Nephron progenitor cell (in vitro differentiated cells): ENCODE data around the gene ICOS.

ENCODE experiments used
- DNase-seq: peaks from one replicate; pipeline ENCODE4 v3.0.0; 2021
- H3K27ac Mint-ChIP-seq: 2 replicates; pipeline ENCODE4 v1.8.0; 2021; ENCODE audit warnings: mild to moderate bottlenecking, moderate library complexity, mixed read lengths
- H3K27me3 Mint-ChIP-seq: 2 replicates; pipeline ENCODE4 v1.8.0; 2021; ENCODE audit warnings: mild to moderate bottlenecking, low read depth, mixed read lengths; ENCODE audit not compliant: poor library complexity
- H3K36me3 Mint-ChIP-seq: 2 replicates; pipeline ENCODE4 v1.8.0; 2021; ENCODE audit warnings: low read depth, mixed read lengths
- H3K4me1 Mint-ChIP-seq: 2 replicates; pipeline ENCODE4 v1.8.0; 2021; ENCODE audit warnings: mixed read lengths
- H3K4me3 Mint-ChIP-seq: 2 replicates; pipeline ENCODE4 v1.8.0; 2021; ENCODE audit warnings: mild to moderate bottlenecking, moderate library complexity, mixed read lengths
- H3K9me3 Mint-ChIP-seq: 2 replicates; pipeline ENCODE4 v1.8.0; 2021; ENCODE audit warnings: mild to moderate bottlenecking, moderate library complexity, mixed read lengths
- TF ChIP-seq, protein P1 (sequence below): fragments of 200-600 bp; sonication (generic); IDR thresholded peaks from 2 replicates; pipeline ENCODE4 v1.5.0; 2021; ENCODE audit warnings: antibody characterized with exemption

Gene ICOS

DNA sequence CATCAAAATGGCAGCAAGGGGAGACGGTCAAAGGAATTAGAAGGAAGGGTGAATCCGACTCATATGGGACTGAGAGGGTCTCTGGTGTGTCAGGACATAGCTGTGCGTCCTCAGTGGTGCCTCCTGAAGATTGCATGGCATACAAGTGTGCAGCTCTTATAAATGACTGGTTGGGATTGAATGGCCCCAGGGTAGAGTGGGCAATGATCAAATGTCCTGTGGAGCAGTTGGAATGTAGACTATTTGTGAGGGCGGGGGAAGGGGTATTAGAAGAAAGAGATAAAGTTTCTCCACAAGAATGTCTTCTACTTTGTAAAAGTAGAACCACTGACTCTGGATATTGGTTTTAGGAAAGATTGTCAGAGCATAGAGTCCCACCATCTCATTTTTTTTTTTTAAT, 44.4 kb upstream of the ICOS start:
- Mint-ChIP-seq H3K9me3 (no peaks in the 10 kb centered on the region), H3K4me3 (no peak overlapping the region), H3K36me3 (no peaks in the 10 kb centered on the region), H3K27me3 (peaks cover 5% of the 10 kb centered on the region), H3K4me1 (no peaks in the 10 kb centered on the region), H3K27ac (no peak overlapping the region)
- TF ChIP-seq, protein P1, sequence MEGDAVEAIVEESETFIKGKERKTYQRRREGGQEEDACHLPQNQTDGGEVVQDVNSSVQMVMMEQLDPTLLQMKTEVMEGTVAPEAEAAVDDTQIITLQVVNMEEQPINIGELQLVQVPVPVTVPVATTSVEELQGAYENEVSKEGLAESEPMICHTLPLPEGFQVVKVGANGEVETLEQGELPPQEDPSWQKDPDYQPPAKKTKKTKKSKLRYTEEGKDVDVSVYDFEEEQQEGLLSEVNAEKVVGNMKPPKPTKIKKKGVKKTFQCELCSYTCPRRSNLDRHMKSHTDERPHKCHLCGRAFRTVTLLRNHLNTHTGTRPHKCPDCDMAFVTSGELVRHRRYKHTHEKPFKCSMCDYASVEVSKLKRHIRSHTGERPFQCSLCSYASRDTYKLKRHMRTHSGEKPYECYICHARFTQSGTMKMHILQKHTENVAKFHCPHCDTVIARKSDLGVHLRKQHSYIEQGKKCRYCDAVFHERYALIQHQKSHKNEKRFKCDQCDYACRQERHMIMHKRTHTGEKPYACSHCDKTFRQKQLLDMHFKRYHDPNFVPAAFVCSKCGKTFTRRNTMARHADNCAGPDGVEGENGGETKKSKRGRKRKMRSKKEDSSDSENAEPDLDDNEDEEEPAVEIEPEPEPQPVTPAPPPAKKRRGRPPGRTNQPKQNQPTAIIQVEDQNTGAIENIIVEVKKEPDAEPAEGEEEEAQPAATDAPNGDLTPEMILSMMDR = no peak
- DNase-seq = no peak

DNA sequence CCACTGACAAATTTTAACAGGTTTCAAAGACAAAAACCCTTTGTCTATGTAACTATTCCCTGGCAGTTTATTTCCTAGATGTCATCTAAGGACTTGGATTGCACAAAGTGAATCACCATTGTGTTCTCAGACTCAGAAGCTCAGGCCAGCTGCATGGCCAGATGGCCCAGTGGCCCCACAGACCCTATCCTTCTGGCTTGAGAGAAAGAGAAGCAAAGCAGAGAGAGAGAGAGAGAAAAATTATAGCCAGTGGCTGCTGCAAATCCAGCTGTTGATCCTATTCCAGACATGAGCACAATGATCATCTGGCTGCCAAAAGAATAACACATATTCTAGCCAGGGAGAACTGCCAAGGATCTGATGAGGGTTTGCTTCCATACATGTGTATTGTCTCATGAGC, 43.2 kb upstream of the ICOS start:
- Mint-ChIP-seq H3K4me3 (no peak overlapping the region), H3K9me3 (no peaks in the 10 kb centered on the region), H3K27ac (no peak overlapping the region), H3K36me3 (no peaks in the 10 kb centered on the region), H3K27me3 (peaks cover 10% of the 10 kb centered on the region), H3K4me1 (no peaks in the 10 kb centered on the region)
- DNase-seq = no peak
- TF ChIP-seq, protein P1 = no peak

DNA sequence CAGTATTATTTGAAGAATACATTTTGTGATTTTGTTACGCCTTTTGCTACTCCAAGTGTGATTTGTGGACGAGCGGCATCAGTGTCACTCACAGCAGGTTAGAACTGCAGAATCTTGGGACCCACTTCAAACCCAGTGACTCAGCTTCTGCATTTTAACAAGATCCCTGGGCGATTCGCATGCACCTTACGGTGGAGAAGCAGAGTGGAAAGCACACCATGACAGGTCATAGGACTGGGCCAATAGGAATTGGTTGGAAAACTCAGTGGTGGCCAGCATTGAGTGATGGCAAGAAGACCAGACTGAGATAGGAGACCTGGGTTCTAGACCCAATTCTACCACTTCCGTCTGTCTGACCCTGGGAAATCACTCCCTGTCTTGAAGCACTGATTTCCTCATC, 42.7 kb upstream of the ICOS start:
- H3K4me3 Mint-ChIP-seq = no peak overlapping the region
- no peak for DNase-seq
- TF ChIP-seq, protein P1 = no peak
- H3K4me1 Mint-ChIP-seq = no peaks in the 10 kb centered on the region
- H3K36me3 Mint-ChIP-seq = no peaks in the 10 kb centered on the region
- H3K27ac Mint-ChIP-seq = no peak overlapping the region
- H3K27me3 Mint-ChIP-seq = peaks cover 12% of the 10 kb centered on the region
- no peaks in the 10 kb centered on the region for H3K9me3 Mint-ChIP-seq

DNA sequence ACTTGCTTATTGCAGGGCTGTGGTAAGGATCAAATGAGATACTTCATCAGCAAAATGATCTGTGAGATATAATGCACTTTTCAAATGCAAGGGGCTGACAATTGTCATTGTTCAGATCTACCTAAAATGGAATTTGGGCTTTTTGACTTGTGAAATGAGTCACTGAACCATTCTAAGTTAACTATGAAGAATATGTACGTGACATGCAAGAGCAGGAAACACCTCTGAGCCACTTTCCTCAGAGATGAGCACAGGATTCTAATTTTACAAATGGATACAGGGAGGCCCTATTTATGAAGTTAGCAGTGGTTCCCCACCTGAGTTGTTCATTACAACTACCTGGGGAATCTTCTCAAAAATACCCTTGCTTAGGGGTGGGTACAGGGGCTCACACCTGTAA, 42.3 kb upstream of the ICOS start:
- TF ChIP-seq, protein P1 = no peak
- no peaks in the 10 kb centered on the region for H3K9me3 Mint-ChIP-seq
- H3K27me3 Mint-ChIP-seq = peaks cover 14% of the 10 kb centered on the region

DNA sequence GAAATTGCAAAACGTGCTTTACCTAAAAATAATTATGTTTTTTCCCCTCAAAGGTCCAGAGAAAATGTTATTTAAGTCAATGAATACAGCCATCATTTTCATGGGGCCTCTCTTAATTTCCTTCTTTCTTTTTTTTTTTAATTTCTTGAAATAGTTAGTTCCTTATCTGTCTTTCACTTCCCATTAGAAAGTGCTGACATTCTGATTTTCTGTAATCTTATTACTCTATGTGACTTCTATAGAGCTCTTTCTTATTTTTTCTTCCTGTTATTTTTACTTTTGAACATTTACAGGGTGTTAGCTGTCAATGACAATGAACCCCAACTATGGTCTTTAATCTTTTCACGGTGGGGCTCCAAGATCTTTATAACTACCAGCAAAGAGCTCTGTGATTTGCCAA, 39.0 kb upstream of the ICOS start:
- no peak for DNase-seq
- H3K4me1 Mint-ChIP-seq = no peaks in the 10 kb centered on the region
- H3K27me3 Mint-ChIP-seq = peaks cover 11% of the 10 kb centered on the region
- peaks cover 20% of the 10 kb centered on the region for H3K9me3 Mint-ChIP-seq
- no peaks in the 10 kb centered on the region for H3K36me3 Mint-ChIP-seq
- no peak overlapping the region for H3K27ac Mint-ChIP-seq
- TF ChIP-seq, protein P1 = no peak
- no peak overlapping the region for H3K4me3 Mint-ChIP-seq

More for the DNA sequence above, 42.3 kb upstream of the ICOS start:
- no peak overlapping the region for H3K27ac Mint-ChIP-seq
- no peak overlapping the region for H3K4me3 Mint-ChIP-seq
- H3K36me3 Mint-ChIP-seq = no peaks in the 10 kb centered on the region
- H3K4me1 Mint-ChIP-seq = no peaks in the 10 kb centered on the region
- DNase-seq = no peak

DNA sequence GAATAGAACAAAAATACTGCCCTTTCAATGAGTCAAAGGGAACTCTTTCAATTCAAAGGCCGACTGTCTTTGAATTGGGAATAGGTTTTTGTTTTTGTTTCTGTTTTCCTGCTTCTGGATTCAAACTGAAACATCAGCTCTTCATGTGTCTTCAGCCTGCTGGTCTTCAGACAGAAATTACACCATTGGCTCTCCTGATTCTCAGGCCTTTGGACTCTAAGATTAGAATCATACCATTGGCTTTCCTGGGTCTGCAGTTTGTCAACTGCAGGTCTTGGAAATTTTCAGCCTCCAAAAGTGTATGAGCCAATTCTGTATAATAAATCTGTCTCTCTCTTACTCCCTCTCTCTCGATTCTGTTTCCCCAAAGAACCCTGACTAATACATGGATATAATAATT, 37.9 kb upstream of the ICOS start:
- H3K27me3 Mint-ChIP-seq = peaks cover 11% of the 10 kb centered on the region
- no peaks in the 10 kb centered on the region for H3K4me1 Mint-ChIP-seq
- TF ChIP-seq, protein P1 = no peak
- peaks cover 23% of the 10 kb centered on the region for H3K9me3 Mint-ChIP-seq
- no peak overlapping the region for H3K4me3 Mint-ChIP-seq
- no peak for DNase-seq
- H3K27ac Mint-ChIP-seq = no peak overlapping the region
- H3K36me3 Mint-ChIP-seq = no peaks in the 10 kb centered on the region
